ENCODE data around the gene PGAM4. TPM values are rescaled to one million over a fixed set of nuclear protein-coding genes. Genes with fewer than 3 reads are reported as not detected.
"Not testable (repeated sequence)": the region's sequence is repeated elsewhere in the genome, so short reads cannot be mapped to it uniquely, and the experiment has no call there.

PGAM4 gene
- total RNA-seq, 1 donor from 2014 or later = not detected

- DNase-seq = no peak
- H3K27ac ChIP-seq = no peak overlapping the region
- intact Hi-C loops (cut with DNase I) = no loop called here
- ATAC-seq = no peak
- no peaks in the 10 kb centered on the region for H3K4me1 ChIP-seq
- no peaks in the 10 kb centered on the region for H3K36me3 ChIP-seq
- TF ChIP-seq CTCF (IDR thresholded peaks at IDR 0.05) = no peak
- H3K27me3 ChIP-seq = no peaks in the 10 kb centered on the region
- no peaks in the 10 kb centered on the region for H3K9me3 ChIP-seq
- H3K4me3 ChIP-seq = no peak overlapping the region
These were observed 45.0 kb downstream of the PGAM4 start for GRCh38 chrX:77924320-77924859.

- no peak overlapping the region for H3K27ac ChIP-seq
- intact Hi-C loops (cut with DNase I) = no loop called here
- H3K4me3 ChIP-seq = no peak overlapping the region
- H3K27me3 ChIP-seq = no peaks in the 10 kb centered on the region
- ATAC-seq (no peak), DNase-seq (no peak)
- H3K36me3 ChIP-seq = no peaks in the 10 kb centered on the region
- peaks cover 4% of the 10 kb centered on the region for H3K4me1 ChIP-seq
- H3K9me3 ChIP-seq = no peaks in the 10 kb centered on the region
- no peak for TF ChIP-seq CTCF (IDR thresholded peaks at IDR 0.05)
These were observed 46.7 kb downstream of the PGAM4 start for GRCh38 chrX:77922787-77923186.

- H3K4me1 ChIP-seq, ATAC-seq: not testable (repeated sequence)
These were observed 50.1 kb downstream of the PGAM4 start for GRCh38 chrX:77919370-77919769.

GRCh38 chrX:77918568-77918967 lies 50.9 kb downstream of the PGAM4 start:
- DNase-seq (no peak), ATAC-seq (peak; percentile 63)
- H3K27ac ChIP-seq = no peak overlapping the region
- TF ChIP-seq CTCF (IDR thresholded peaks at IDR 0.05) = no peak
- intact Hi-C loops (cut with DNase I) = no loop called here
- no peak overlapping the region for H3K4me3 ChIP-seq
- H3K36me3 ChIP-seq = no peaks in the 10 kb centered on the region
- peaks cover 4% of the 10 kb centered on the region for H3K4me1 ChIP-seq
- H3K9me3 ChIP-seq = no peaks in the 10 kb centered on the region
- no peaks in the 10 kb centered on the region for H3K27me3 ChIP-seq

More at GRCh38 chrX:77919370-77919769, 50.1 kb downstream of the PGAM4 start:
- H3K4me3 ChIP-seq; H3K27me3 ChIP-seq; H3K27ac ChIP-seq; intact Hi-C loops (cut with DNase I); DNase-seq; H3K9me3 ChIP-seq; H3K36me3 ChIP-seq: not testable (repeated sequence)

Other genes with a start within 250 kb of the PGAM4 start
- 83.4 TPM for gene ATRX, start 183.4 kb downstream of the PGAM4 start, total RNA-seq
- gene MAGT1, start 74.2 kb downstream of the PGAM4 start, total RNA-seq = 64.0 TPM
- 174 TPM for gene COX7B, start 70.2 kb downstream of the PGAM4 start, total RNA-seq
- 16.4 TPM for gene ATP7A, start 58.9 kb downstream of the PGAM4 start, total RNA-seq
- 250 TPM for gene PGK1, start 134.6 kb upstream of the PGAM4 start, total RNA-seq
- gene TAF9B, start 170.0 kb upstream of the PGAM4 start, total RNA-seq = 12.9 TPM